Activated T-cell treated with anti-CD3 and anti-CD28 coated beads, Interleukin-2, amount 50 U/mL, for 72 hours (primary cell): Measurements from ENCODE around the gene PROSER3. TPM values are rescaled to one million over a fixed set of nuclear protein-coding genes. Genes with fewer than 3 reads are reported as not detected.
A peak's percentile ranks its signal among the peaks of the same experiment; 100 is the strongest.
"Not testable (repeated sequence)": the region's sequence is repeated elsewhere in the genome, so short reads cannot be mapped to it uniquely, and the experiment has no call there.

ENCODE experiments used
- ATAC-seq, 2 donors: fragments of 150-1000 bp; cut with Tn5 transposase; replicated peaks in 1 of 2; 2 replicates each; pipeline ENCODE4 v1.10.0; 2021; ENCODE audit warnings: moderate library complexity in 2 of 2, mild to moderate bottlenecking in 1 of 2
- DNase-seq, 2 donors: peaks; one replicate each; pipeline ENCODE4 v3.0.0; 2021 to 2022; ENCODE audit warnings: mixed read lengths in 1 of 2
- H3K27ac Mint-ChIP-seq: one replicate; pipeline ENCODE4 v1.8.0; 2022; ENCODE audit warnings: mild to moderate bottlenecking, moderate library complexity, mixed read lengths
- H3K27me3 Mint-ChIP-seq: one replicate; pipeline ENCODE4 v1.8.0; 2022; ENCODE audit warnings: low read depth, mixed read lengths
- H3K36me3 Mint-ChIP-seq, 2 donors: one replicate each; pipeline ENCODE4 v1.8.0; 2022; ENCODE audit warnings: mixed read lengths in 2 of 2, mild to moderate bottlenecking in 1 of 2; ENCODE audit not compliant: insufficient read depth in 2 of 2
- H3K4me1 Mint-ChIP-seq: one replicate; pipeline ENCODE4 v1.8.0; 2022; ENCODE audit warnings: low read depth, mixed read lengths
- H3K4me3 Mint-ChIP-seq, 2 donors: one replicate each; pipeline ENCODE4 v1.8.0; 2022; ENCODE audit warnings: mild to moderate bottlenecking in 2 of 2, mixed read lengths in 2 of 2, moderate library complexity in 2 of 2
- H3K9me3 Mint-ChIP-seq, 2 donors: one replicate each; pipeline ENCODE4 v1.8.0; 2022; ENCODE audit warnings: mixed read lengths in 2 of 2
- total RNA-seq, 2 donors: library from RNA; stranded (reverse); gene quantifications; one replicate each; pipeline ENCODE4 v1.2.3, GENCODE V29; 2022

PROSER3 gene
- total RNA-seq, 2 donors from 2014 or later, result 38.9 to 47.8 TPM

DNA sequence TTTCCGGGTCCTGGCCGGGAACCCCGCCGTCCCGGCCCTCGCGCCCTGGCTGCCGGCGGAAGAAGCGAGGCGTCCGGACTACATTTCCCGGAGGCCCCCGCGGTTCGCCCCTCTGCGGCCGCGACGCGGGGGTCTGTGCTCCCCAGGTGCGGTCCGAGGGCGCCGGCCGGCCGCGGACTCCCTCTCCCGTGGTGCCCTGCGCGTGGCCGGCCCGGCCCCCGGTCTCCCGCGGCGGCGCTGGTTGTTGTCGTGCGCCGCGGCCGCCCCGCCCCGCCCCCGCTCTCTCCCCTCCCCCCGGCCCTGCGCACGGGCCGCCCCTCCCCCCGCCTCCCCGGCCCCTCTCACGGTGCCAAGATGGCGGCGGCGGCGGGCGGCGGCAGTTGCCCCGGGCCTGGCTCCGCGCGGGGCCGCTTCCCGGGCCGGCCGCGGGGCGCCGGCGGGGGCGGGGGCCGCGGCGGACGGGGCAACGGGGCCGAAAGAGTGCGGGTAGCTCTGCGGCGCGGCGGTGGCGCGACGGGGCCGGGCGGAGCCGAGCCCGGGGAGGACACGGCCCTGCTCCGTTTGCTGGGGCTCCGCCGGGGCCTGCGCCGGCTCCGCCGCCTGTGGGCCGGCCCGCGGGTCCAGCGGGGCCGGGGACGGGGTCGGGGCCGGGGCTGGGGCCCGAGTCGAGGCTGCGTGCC lies 40.2 kb upstream of the PROSER3 start, which contains the start of gene KMT2B:
TSS of gene KMT2B (plus strand) at position 339 of the 680 bp plus-strand sequence. CDS start at position 355, 16 bp downstream.
- DNase-seq (peak in 1 of 2 donors; percentile 96), ATAC-seq (no peak)
- Mint-ChIP-seq H3K27me3 (no peaks in the 10 kb centered on the region), H3K4me3 (peak within 1 kb of the TSS; percentile 90 to 91), H3K27ac (peak within 1 kb of the TSS; percentile 92), H3K4me1 (peaks cover 42% of the 10 kb centered on the region), H3K36me3 (peaks cover 25 to 40% of the 10 kb centered on the region in 2 donors), H3K9me3 (no peaks in the 10 kb centered on the region)

DNA sequence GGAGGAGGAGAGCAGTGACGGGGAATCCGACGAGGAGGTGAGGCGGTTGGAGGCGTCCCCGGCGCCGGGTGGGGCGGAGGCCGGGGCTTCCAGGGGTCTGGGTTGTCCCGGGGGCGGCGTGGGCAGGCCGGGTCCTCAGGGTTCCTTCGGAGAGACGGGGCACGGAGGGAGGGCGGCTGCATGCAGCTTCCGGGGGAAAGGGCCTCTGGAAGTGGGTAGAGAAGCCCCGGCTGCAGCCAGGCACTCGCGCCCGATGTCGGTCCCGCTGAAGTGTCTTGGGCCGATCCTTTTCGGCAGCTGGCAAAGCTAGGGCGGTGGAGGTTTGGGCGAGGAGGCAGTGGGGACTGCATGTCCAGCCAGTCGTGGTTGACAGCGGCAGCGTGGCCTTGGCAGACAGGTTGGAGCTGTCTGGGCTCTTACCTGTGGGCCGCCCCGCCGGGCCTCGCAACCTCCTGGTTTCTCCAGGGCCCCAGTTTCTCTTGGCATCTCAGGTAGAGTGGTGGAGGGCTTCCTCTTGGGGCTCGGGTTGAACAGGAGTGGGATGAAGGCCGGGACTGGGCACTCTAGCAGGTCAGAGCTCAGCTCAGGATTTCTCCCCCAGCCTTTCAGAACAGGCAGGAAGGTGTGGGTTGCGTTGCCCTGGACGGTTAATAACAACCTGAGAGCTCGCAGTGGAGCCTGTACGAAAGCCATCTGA lies 39.5 kb upstream of the PROSER3 start:
- H3K4me1 Mint-ChIP-seq, result peaks cover 42% of the 10 kb centered on the region
- DNase-seq, result peak; percentile 64 to 70
- H3K9me3 Mint-ChIP-seq, result no peaks in the 10 kb centered on the region
- H3K27me3 Mint-ChIP-seq, result no peaks in the 10 kb centered on the region
- H3K27ac Mint-ChIP-seq, result peak overlapping the region; percentile 92
- peaks cover 25 to 44% of the 10 kb centered on the region in 2 donors for H3K36me3 Mint-ChIP-seq
- no peak for ATAC-seq
- H3K4me3 Mint-ChIP-seq, result peak overlapping the region; percentile 90 to 91

DNA sequence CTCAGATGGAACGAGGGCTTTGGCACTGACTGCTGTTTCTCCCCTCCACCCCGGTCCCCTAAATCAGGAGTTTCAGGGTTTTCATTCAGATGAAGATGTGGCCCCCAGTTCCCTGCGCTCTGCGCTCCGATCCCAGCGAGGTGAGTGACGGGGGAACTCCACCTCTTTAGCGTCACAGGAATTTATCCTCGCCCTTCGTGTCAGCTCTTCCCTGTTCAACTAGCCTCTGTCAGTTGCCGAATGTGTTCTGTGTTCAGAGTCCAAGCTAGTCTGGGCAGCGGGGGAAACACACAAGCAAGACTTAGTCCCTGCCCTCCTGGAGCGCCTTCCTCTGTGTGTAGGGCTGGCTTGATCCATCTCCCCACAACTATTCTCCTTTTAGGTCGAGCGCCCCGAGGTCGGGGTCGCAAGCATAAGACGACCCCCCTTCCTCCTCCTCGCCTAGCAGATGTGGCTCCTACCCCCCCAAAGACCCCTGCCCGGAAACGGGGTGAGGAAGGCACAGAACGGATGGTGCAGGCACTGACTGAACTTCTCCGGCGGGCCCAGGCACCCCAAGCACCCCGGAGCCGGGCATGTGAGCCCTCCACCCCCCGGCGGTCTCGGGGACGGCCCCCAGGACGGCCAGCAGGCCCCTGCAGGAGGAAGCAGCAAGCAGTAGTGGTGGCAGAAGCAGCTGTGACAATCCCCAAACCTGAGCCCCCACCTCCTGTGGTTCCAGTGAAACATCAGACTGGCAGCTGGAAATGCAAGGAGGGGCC lies 38.4 kb upstream of the PROSER3 start:
- peaks cover 21 to 40% of the 10 kb centered on the region in 2 donors for H3K36me3 Mint-ChIP-seq

DNA sequence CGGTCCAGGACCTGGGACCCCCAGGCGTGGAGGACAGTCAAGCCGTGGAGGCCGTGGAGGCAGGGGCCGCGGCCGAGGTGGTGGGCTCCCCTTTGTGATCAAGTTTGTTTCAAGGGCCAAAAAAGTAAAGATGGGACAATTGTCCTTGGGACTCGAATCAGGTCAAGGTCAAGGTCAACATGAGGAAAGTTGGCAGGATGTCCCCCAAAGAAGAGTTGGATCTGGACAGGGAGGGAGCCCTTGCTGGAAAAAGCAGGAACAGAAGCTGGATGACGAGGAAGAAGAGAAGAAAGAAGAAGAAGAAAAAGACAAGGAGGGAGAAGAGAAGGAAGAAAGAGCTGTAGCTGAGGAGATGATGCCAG lies 37.8 kb upstream of the PROSER3 start:
- peak overlapping the region; percentile 17 to 18 for H3K4me3 Mint-ChIP-seq
- H3K4me1 Mint-ChIP-seq, result peaks cover 25% of the 10 kb centered on the region
- no peak for ATAC-seq
- DNase-seq, result no peak
- peaks cover 19 to 35% of the 10 kb centered on the region in 2 donors for H3K36me3 Mint-ChIP-seq
- peak overlapping the region; percentile 17 for H3K27ac Mint-ChIP-seq
- no peaks in the 10 kb centered on the region for H3K27me3 Mint-ChIP-seq
- H3K9me3 Mint-ChIP-seq, result no peaks in the 10 kb centered on the region

More for the DNA sequence above, 38.4 kb upstream of the PROSER3 start:
- no peak for DNase-seq
- H3K27ac Mint-ChIP-seq, result peak overlapping the region; percentile 52
- H3K4me1 Mint-ChIP-seq, result peaks cover 31% of the 10 kb centered on the region
- no peaks in the 10 kb centered on the region for H3K27me3 Mint-ChIP-seq
- peak overlapping the region; percentile 90 to 91 for H3K4me3 Mint-ChIP-seq
- no peak for ATAC-seq
- H3K9me3 Mint-ChIP-seq, result no peaks in the 10 kb centered on the region

DNA sequence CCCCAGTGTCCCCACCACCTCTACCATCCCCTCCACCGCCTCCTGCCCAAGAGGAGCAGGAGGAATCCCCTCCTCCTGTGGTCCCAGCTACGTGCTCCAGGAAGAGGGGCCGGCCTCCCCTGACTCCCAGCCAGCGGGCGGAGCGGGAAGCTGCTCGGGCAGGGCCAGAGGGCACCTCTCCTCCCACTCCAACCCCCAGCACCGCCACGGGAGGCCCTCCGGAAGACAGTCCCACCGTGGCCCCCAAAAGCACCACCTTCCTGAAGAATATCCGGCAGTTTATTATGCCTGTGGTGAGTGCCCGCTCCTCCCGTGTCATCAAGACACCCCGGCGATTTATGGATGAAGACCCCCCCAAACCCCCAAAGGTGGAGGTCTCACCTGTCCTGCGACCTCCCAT lies 37.3 kb upstream of the PROSER3 start:
- peaks cover 19 to 35% of the 10 kb centered on the region in 2 donors for H3K36me3 Mint-ChIP-seq
- H3K4me1 Mint-ChIP-seq, result peaks cover 25% of the 10 kb centered on the region
- H3K27me3 Mint-ChIP-seq, result no peaks in the 10 kb centered on the region
- no peaks in the 10 kb centered on the region for H3K9me3 Mint-ChIP-seq
- peak overlapping the region; percentile 58 for H3K27ac Mint-ChIP-seq
- no peak for ATAC-seq
- DNase-seq, result no peak
- peak overlapping the region in 1 of 2 donors; percentile 29 for H3K4me3 Mint-ChIP-seq

DNA sequence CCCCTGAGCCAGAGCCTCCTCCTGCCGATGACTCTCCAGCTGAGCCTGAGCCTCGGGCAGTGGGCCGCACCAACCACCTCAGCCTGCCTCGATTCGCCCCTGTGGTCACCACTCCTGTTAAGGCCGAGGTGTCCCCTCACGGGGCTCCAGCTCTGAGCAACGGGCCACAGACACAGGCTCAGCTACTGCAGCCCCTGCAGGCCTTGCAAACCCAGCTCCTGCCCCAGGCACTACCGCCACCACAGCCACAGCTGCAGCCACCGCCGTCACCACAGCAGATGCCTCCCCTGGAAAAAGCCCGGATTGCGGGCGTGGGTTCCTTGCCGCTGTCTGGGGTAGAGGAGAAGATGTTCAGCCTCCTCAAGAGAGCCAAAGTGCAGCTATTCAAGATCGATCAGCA lies 36.6 kb upstream of the PROSER3 start:
- Mint-ChIP-seq H3K4me3 (peak overlapping the region; percentile 7 to 31), H3K36me3 (peaks cover 17 to 33% of the 10 kb centered on the region in 2 donors), H3K27ac (peak overlapping the region; percentile 92), H3K4me1 (peaks cover 25% of the 10 kb centered on the region), H3K9me3 (no peaks in the 10 kb centered on the region), H3K27me3 (no peaks in the 10 kb centered on the region)
- DNase-seq (no peak), ATAC-seq (no peak)

DNA sequence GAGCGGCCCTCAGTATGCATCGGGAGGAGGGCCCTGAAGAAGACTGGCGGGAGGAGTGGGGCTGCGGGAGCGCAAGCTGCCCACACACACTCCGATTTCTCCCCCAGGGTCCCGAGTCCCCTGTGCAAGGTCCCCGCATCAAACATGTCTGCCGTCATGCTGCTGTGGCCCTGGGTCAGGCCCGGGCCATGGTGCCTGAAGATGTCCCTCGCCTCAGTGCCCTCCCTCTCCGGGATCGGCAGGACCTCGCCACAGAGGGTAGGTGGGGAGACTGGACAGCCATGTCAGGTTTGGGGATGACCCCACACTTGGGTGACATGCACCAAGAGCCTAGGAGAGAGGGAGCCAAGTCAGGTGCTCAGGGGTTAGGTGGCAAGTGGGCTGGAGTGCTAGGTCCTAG lies 35.5 kb upstream of the PROSER3 start:
- H3K4me3 Mint-ChIP-seq, result no peak overlapping the region
- peaks cover 15 to 29% of the 10 kb centered on the region in 2 donors for H3K36me3 Mint-ChIP-seq
- no peaks in the 10 kb centered on the region for H3K9me3 Mint-ChIP-seq

DNA sequence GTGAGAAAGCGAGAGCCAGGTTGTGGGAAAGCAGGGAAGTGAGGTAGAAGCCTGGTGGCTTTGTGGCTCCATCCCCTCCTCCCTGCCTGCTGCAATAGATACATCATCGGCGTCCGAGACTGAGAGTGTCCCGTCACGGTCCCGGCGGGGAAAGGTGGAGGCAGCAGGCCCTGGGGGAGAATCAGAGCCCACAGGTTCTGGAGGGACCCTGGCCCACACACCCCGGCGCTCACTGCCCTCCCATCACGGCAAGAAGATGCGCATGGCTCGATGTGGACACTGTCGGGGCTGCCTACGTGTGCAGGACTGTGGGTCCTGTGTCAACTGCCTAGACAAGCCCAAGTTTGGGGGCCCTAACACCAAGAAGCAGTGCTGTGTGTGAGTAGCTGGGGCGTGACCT lies 35.1 kb upstream of the PROSER3 start:
- Mint-ChIP-seq H3K27ac (peak overlapping the region; percentile 57), H3K4me3 (no peak overlapping the region), H3K36me3 (peaks cover 15 to 29% of the 10 kb centered on the region in 2 donors), H3K4me1 (peaks cover 25% of the 10 kb centered on the region), H3K9me3 (no peaks in the 10 kb centered on the region), H3K27me3 (no peaks in the 10 kb centered on the region)
- no peak for ATAC-seq
- no peak for DNase-seq

More for the DNA sequence above, 35.5 kb upstream of the PROSER3 start:
- DNase-seq (no peak), ATAC-seq (no peak)
- Mint-ChIP-seq H3K4me1 (peaks cover 25% of the 10 kb centered on the region), H3K27me3 (no peaks in the 10 kb centered on the region), H3K27ac (no peak overlapping the region)

DNA sequence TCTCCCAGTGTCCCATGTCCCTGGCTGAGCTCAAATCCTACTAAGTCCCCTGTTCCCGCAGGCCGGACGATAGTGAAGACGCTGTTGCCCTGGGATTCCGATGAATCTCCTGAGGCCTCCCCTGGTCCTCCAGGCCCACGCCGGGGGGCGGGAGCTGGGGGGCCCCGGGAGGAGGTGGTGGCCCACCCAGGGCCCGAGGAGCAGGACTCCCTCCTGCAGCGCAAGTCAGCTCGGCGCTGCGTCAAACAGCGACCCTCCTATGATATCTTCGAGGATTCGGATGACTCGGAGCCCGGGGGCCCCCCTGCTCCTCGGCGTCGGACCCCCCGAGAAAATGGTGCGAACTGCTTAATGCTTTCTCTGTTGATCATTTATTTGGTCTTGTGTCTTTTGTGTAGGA lies 34.3 kb upstream of the PROSER3 start:
- H3K27ac Mint-ChIP-seq, result peak overlapping the region; percentile 75
- no peak for DNase-seq
- H3K4me3 Mint-ChIP-seq, result no peak overlapping the region
- no peaks in the 10 kb centered on the region for H3K27me3 Mint-ChIP-seq
- H3K36me3 Mint-ChIP-seq, result peaks cover 18 to 35% of the 10 kb centered on the region in 2 donors
- no peak for ATAC-seq
- H3K4me1 Mint-ChIP-seq, result peaks cover 25% of the 10 kb centered on the region
- no peaks in the 10 kb centered on the region for H3K9me3 Mint-ChIP-seq

DNA sequence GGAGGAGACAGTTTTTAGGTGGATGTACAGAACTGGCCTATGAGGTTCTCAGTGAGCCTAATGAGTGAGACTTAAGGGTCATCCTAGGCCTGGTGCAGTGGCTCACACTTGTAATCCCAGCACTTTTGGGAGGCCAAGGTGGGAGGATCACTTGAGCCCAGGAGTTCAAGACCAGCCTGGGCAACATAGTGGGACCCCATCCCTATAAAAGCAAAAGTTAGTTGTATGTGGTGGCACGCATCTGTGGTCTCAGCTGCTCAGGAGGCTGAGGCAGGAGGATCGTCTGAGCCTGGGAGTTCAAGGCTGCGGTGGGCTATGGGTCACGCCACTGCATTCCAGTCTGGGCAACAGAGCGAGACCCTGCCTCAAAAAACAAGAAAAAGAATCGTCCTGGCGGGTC lies 33.8 kb upstream of the PROSER3 start:
- not testable (repeated sequence) for H3K4me3 Mint-ChIP-seq, DNase-seq, H3K9me3 Mint-ChIP-seq, ATAC-seq, H3K27me3 Mint-ChIP-seq
- Mint-ChIP-seq H3K4me1 (peaks cover 24% of the 10 kb centered on the region), H3K36me3 (peaks cover 17 to 35% of the 10 kb centered on the region in 2 donors), H3K27ac (peak overlapping the region; percentile 75)

DNA sequence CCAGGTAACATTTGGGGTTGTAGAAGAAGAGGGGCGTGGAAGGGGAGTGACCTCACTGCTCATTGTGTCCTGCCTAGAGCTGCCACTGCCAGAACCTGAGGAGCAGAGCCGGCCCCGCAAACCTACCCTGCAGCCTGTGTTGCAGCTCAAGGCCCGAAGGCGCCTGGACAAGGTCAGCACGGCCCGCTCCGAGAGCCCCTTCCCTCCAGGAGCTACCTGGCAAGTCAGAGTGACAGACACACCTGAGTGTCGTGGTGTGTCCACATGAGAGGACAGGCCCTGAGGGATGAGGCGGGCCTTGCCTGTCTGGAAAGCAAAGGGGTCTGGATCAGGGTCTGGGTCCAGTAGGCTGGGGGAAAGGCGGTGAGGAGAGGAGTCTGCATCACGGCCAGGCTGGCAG lies 33.4 kb upstream of the PROSER3 start:
- DNase-seq (no peak), ATAC-seq (no peak)
- Mint-ChIP-seq H3K9me3 (no peaks in the 10 kb centered on the region), H3K4me3 (no peak overlapping the region), H3K27ac (peak overlapping the region; percentile 75), H3K27me3 (no peaks in the 10 kb centered on the region), H3K4me1 (peaks cover 20% of the 10 kb centered on the region), H3K36me3 (peaks cover 15 to 35% of the 10 kb centered on the region in 2 donors)

DNA sequence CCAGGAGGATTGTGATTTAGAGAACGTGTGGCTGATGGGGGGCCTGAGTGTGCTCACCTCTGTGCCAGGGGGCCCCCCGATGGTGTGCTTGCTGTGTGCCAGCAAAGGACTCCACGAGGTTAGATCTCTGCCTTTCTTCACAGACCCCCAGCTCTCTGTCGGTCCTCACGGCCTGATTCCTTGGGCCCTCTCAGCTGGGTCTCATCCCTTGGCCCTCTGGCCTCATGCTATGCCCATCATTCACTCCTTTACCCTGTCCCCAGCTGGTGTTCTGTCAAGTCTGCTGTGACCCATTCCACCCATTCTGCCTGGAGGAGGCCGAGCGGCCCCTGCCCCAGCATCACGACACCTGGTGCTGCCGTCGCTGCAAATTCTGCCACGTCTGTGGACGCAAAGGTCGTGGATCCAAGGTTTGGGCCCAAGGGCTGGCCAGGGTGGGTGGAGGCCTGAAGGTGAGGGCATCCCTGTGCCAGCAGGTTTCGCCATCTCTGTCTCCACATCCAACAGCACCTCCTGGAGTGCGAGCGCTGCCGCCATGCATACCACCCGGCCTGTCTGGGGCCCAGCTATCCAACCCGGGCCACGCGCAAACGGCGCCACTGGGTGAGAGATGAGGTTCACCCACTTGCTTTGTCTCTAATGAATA lies 32.6 kb upstream of the PROSER3 start:
- DNase-seq (no peak), ATAC-seq (no peak)
- Mint-ChIP-seq H3K4me3 (peak overlapping the region in 1 of 2 donors; percentile 17), H3K27ac (peak overlapping the region; percentile 23), H3K36me3 (peaks cover 16 to 35% of the 10 kb centered on the region in 2 donors), H3K27me3 (no peaks in the 10 kb centered on the region), H3K9me3 (no peaks in the 10 kb centered on the region), H3K4me1 (peaks cover 14% of the 10 kb centered on the region)
